HEK293 (cell line): ENCODE data around the gene EDARADD.

Experiments
- CTCF ChIA-PET: fragments of 350-600 bp; formaldehyde crosslinking; extraction: SDS; loops from one replicate; lab custom pipeline; 2021; ENCODE audit warnings: antibody characterized with exemption; lab: Yijun Ruan, JAX
- POLR2A ChIA-PET: fragments of 300-600 bp; formaldehyde crosslinking; extraction: SDS; loops from one replicate; lab custom pipeline; 2020; ENCODE audit warnings: antibody characterized with exemption, inconsistent platforms; lab: Yijun Ruan, JAX
- H3K27ac ChIP-seq: fragments of 200-500 bp; sonication (Bioruptor generic); 2 replicates; pipeline ENCODE4 v1.5.1; 2014; ENCODE audit warnings: low read depth, low read length, control low read depth, inconsistent platforms; ENCODE audit errors: extremely low read depth
- H3K36me3 ChIP-seq, 2 experiments: fragments of 200-500 bp in 1 of 2; sonication (Bioruptor generic) in 1 of 2; 1 replicate in 1 of 2; 2 replicates in 1 of 2; pipeline ENCODE4 v1.5.1; 2014 to 2017; ENCODE audit warnings: inconsistent platforms in 2 of 2, low read length in 2 of 2; ENCODE audit not compliant: control insufficient read depth in 2 of 2, insufficient read depth in 1 of 2
- H3K4me1 ChIP-seq: fragments of 200-500 bp; sonication (Bioruptor generic); 2 replicates; pipeline ENCODE4 v1.5.1; 2014; ENCODE audit warnings: mild to moderate bottlenecking, low read length, inconsistent platforms; ENCODE audit not compliant: control insufficient read depth, insufficient read depth
- H3K4me3 ChIP-seq: 2 replicates; pipeline ENCODE4 v1.5.1; 2011; ENCODE audit warnings: low read depth, mild to moderate bottlenecking, control low read depth, low read length, moderate library complexity
- H3K9me3 ChIP-seq: fragments of 200-500 bp; sonication (Bioruptor generic); 2 replicates; pipeline ENCODE4 v1.5.1; 2014; ENCODE audit warnings: low read depth, low read length, inconsistent platforms; ENCODE audit not compliant: control insufficient read depth, insufficient read depth
- GLI2 ChIP-seq: fragments of 450-650 bp; formaldehyde crosslinking; IDR thresholded peaks from 2 replicates; pipeline ENCODE4; 2017; ENCODE audit warnings: missing biosample characterization, missing genetic modification characterization, low read depth, borderline replicate concordance
- GLIS1 ChIP-seq: fragments of 450-650 bp; formaldehyde crosslinking; IDR thresholded peaks from 2 replicates; pipeline ENCODE4 v1.5.1; 2016; ENCODE audit warnings: missing biosample characterization, missing genetic modification characterization
- SCRT1 ChIP-seq: fragments of 450-650 bp; formaldehyde crosslinking; IDR thresholded peaks from 2 replicates; pipeline ENCODE4 v1.5.1; 2016; ENCODE audit warnings: missing biosample characterization, missing genetic modification characterization, borderline replicate concordance
- SCRT2 ChIP-seq: fragments of 450-650 bp; formaldehyde crosslinking; IDR thresholded peaks from 2 replicates; pipeline ENCODE4 v1.5.1; 2016; ENCODE audit warnings: missing biosample characterization, missing genetic modification characterization
- SP3 ChIP-seq: fragments of 450-650 bp; formaldehyde crosslinking; IDR thresholded peaks from 2 replicates; pipeline ENCODE4 v1.5.1; 2016; ENCODE audit warnings: missing biosample characterization, missing genetic modification characterization
- TRIM28 ChIP-seq: IDR thresholded peaks from 2 replicates; pipeline ENCODE4 v1.6.1; 2011; ENCODE audit warnings: low read length, control low read depth, borderline replicate concordance
- ZFP69B ChIP-seq: fragments of 450-650 bp; formaldehyde crosslinking; IDR thresholded peaks from 2 replicates; pipeline ENCODE4 v1.5.1; 2016; ENCODE audit warnings: missing biosample characterization, missing genetic modification characterization
- ZNF146 ChIP-seq: fragments of 450-650 bp; formaldehyde crosslinking; IDR thresholded peaks from 2 replicates; pipeline ENCODE4 v1.5.1; 2016; ENCODE audit warnings: missing biosample characterization, missing genetic modification characterization
- ZNF184 ChIP-seq: fragments of 450-650 bp; IDR thresholded peaks from 2 replicates; pipeline ENCODE4 v1.5.1; 2018; ENCODE audit warnings: missing biosample characterization, mild to moderate bottlenecking, missing genetic modification characterization
- ZNF202 ChIP-seq: fragments of 450-650 bp; formaldehyde crosslinking; IDR thresholded peaks from 2 replicates; pipeline ENCODE4 v1.5.1; 2016; ENCODE audit warnings: missing biosample characterization, missing genetic modification characterization, borderline replicate concordance
- ZNF302 ChIP-seq: fragments of 450-650 bp; formaldehyde crosslinking; IDR thresholded peaks from 2 replicates; pipeline ENCODE4 v1.5.1; 2016; ENCODE audit warnings: missing biosample characterization, missing genetic modification characterization, low read depth
- ZNF350 ChIP-seq: fragments of 450-650 bp; formaldehyde crosslinking; IDR thresholded peaks from 2 replicates; pipeline ENCODE4 v1.5.0; 2017; ENCODE audit warnings: missing biosample characterization, mild to moderate bottlenecking, missing genetic modification characterization
- ZNF404 ChIP-seq: fragments of 450-650 bp; formaldehyde crosslinking; IDR thresholded peaks from 2 replicates; pipeline ENCODE4 v1.5.1; 2017; ENCODE audit warnings: missing biosample characterization, missing genetic modification characterization
- ZNF423 ChIP-seq: fragments of 450-650 bp; formaldehyde crosslinking; IDR thresholded peaks from 2 replicates; pipeline ENCODE4 v1.5.1; 2016; ENCODE audit warnings: missing biosample characterization, missing genetic modification characterization
- ZNF433 ChIP-seq: fragments of 450-650 bp; formaldehyde crosslinking; IDR thresholded peaks from 2 replicates; pipeline ENCODE4 v1.5.1; 2016; ENCODE audit warnings: missing biosample characterization, missing genetic modification characterization, low read depth
- ZNF549 ChIP-seq: fragments of 450-650 bp; IDR thresholded peaks from 2 replicates; pipeline ENCODE4 v1.5.1; 2018; ENCODE audit warnings: missing biosample characterization, missing genetic modification characterization, mild to moderate bottlenecking, inconsistent platforms, moderate library complexity
- ZNF558 ChIP-seq: fragments of 450-650 bp; formaldehyde crosslinking; IDR thresholded peaks from 2 replicates; pipeline ENCODE4 v1.5.1; 2016; ENCODE audit warnings: missing biosample characterization, missing genetic modification characterization
- ZNF596 ChIP-seq: fragments of 450-650 bp; IDR thresholded peaks from 2 replicates; pipeline ENCODE4 v1.5.0; 2018; ENCODE audit warnings: missing biosample characterization, mild to moderate bottlenecking, missing genetic modification characterization, moderate library complexity
- ZNF600 ChIP-seq: fragments of 450-650 bp; formaldehyde crosslinking; IDR thresholded peaks from 2 replicates; pipeline ENCODE4 v1.5.1; 2016; ENCODE audit warnings: missing biosample characterization, missing genetic modification characterization
- ZNF701 ChIP-seq: fragments of 450-650 bp; formaldehyde crosslinking; IDR thresholded peaks from 2 replicates; pipeline ENCODE4 v1.5.1; 2016; ENCODE audit warnings: missing biosample characterization, missing genetic modification characterization
- ZSCAN23 ChIP-seq: fragments of 450-650 bp; formaldehyde crosslinking; IDR thresholded peaks from 2 replicates; pipeline ENCODE4 v1.5.1; 2016; ENCODE audit warnings: missing biosample characterization, missing genetic modification characterization
- ZSCAN30 ChIP-seq: fragments of 450-650 bp; IDR thresholded peaks from 2 replicates; pipeline ENCODE4 v1.5.1; 2018; ENCODE audit warnings: missing biosample characterization, mild to moderate bottlenecking, missing genetic modification characterization, moderate library complexity
- TF ChIP-seq, protein P1 (sequence below): fragments of 450-650 bp; formaldehyde crosslinking; IDR thresholded peaks from 2 replicates; pipeline ENCODE4 v1.5.1; 2016; ENCODE audit warnings: missing biosample characterization, missing genetic modification characterization
- TF ChIP-seq, protein P2 (sequence below): fragments of 450-650 bp; formaldehyde crosslinking; IDR thresholded peaks from 2 replicates; pipeline ENCODE4 v1.5.1; 2017; ENCODE audit warnings: missing biosample characterization, mild to moderate bottlenecking, missing genetic modification characterization, moderate library complexity
- TF ChIP-seq, protein P3 (sequence below): fragments of 450-650 bp; formaldehyde crosslinking; IDR thresholded peaks from 2 replicates; pipeline ENCODE4 v1.5.1; 2016; ENCODE audit warnings: missing biosample characterization, missing genetic modification characterization, borderline replicate concordance

Gene EDARADD

DNA sequence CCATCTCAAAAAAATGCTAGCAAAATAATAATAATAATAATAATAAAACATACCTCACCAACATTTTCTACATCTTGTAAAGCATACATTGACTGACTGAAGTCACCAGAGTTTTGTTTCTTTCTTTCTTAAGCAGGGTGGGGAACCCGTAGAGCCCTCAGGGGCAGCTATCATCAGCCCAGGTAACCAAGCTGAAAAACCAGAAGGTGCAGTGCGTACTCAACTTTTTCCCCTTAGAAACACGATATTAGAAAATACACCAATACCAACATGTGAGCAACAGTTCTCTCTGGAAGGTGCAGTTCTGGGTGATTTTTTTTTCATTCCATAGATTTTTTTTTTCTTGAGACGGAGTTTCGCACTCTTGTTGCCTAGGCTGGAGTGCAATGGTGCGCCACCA lies 75.4 kb downstream of the EDARADD start:
- H3K27ac ChIP-seq, result no peak overlapping the region
- CTCF ChIA-PET, result interaction anchor here (0.7 kb wide), 2 partner anchors 15 to 358 kb away, joined by 4 read pairs; no protein-coding TSS in a partner anchor

DNA sequence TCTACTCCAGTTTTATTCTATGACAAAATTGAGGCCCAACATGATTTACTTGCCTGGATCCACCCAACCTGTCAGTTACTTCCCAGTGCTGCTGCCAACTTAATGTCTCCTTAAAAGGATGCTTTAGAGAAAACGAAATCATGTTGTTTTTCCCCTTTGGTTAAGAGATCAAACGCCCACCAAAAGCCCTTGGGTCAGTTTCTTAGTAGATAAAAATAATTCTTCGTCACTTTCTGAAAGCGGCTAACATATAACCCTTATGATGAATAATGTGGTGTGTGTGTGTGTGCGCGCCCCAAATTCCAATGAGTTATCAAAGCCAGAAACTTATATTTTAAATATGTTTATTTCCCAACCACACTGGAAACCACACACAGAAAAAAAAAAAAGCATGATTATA lies 77.0 kb downstream of the EDARADD start:
- Histone ChIP-seq H3K9me3 (no peaks in the 10 kb centered on the region), H3K4me3 (no peak overlapping the region), H3K27ac (no peak overlapping the region), H3K4me1 (peaks cover 30% of the 10 kb centered on the region), H3K36me3 (no peaks in the 10 kb centered on the region; a peak in 1 of 3 replicates)
- no peak for TF ChIP-seq ZNF146 (tag by site-specific recombination)
- TF ChIP-seq ZNF549 (tag by site-specific recombination), result no peak
- TF ChIP-seq TRIM28, result no peak
- no peak for TF ChIP-seq SP3 (tag by site-specific recombination)
- TF ChIP-seq ZNF184 (tag by site-specific recombination), result 0 out of 2 replicates have a peak, but pooled peaks have one; percentile 6
- ChIA-PET POLR2A (no interaction called here), CTCF (interaction anchor here (0.6 to 1.3 kb wide), 2 partner anchors 89 to 339 kb away, joined by 3 to 4 read pairs; no protein-coding TSS in a partner anchor)

More for the DNA sequence above, 75.4 kb downstream of the EDARADD start:
- no peaks in the 10 kb centered on the region for H3K9me3 ChIP-seq
- no peak overlapping the region for H3K4me3 ChIP-seq
- POLR2A ChIA-PET, result no interaction called here
- H3K4me1 ChIP-seq, result peaks cover 30% of the 10 kb centered on the region
- TF ChIP-seq ZFP69B (tag by site-specific recombination) (no peak), SCRT1 (tag by site-specific recombination) (0 out of 2 replicates have a peak, but pooled peaks have one; percentile 11), SCRT2 (tag by site-specific recombination) (0 out of 2 replicates have a peak, but pooled peaks have one; percentile 39)
- H3K36me3 ChIP-seq, result no peaks in the 10 kb centered on the region; a peak in 1 of 3 replicates

DNA sequence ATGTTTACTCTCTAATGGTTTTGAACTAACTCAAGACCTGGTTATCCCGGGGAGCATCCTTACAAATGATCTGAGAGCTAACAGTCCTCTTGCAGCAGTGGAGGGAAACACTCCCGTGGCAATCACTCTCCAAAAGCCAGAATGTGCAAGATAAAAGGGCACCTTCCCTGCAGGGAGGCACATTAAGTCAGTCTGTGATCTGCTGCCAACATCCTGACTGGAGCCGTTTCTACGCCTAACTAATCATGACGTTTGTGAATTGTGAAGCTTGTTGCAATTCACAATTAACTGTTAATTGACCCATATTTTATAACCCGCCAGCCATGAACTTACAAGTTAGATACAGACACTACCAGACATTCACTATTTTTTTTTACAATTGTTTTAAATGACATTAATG lies 77.6 kb downstream of the EDARADD start:
- H3K9me3 ChIP-seq, result no peaks in the 10 kb centered on the region
- H3K4me1 ChIP-seq, result peaks cover 30% of the 10 kb centered on the region
- CTCF ChIA-PET, result interaction anchor here (0.6 to 2.4 kb wide), 4 partner anchors 9 to 339 kb away, joined by 3 to 15 read pairs (median 4); no protein-coding TSS in a partner anchor
- no peak overlapping the region for H3K4me3 ChIP-seq
- peak overlapping the region; percentile 38 for H3K27ac ChIP-seq
- POLR2A ChIA-PET, result no interaction called here
- no peaks in the 10 kb centered on the region; a peak in 1 of 3 replicates for H3K36me3 ChIP-seq
- TF ChIP-seq ZNF596 (tag by site-specific recombination) (peak; percentile 76), ZNF350 (tag by site-specific recombination) (no peak), ZNF404 (tag by site-specific recombination) (no peak), ZNF701 (no peak), ZSCAN23 (tag by site-specific recombination) (peak; percentile 95), GLI2 (peak; percentile 81; the same call in 1 of the 2 replicates), ZSCAN30 (peak; percentile 96), ZNF433 (tag by site-specific recombination) (no peak), GLIS1 (tag by site-specific recombination) (peak; percentile 93), ZNF202 (tag by site-specific recombination) (no peak), ZNF558 (peak; percentile 62), ZNF302 (no peak), ZNF423 (peak; percentile 45; the same call in 1 of the 2 replicates), ZNF600 (tag by site-specific recombination) (peak; percentile 93)
- TF ChIP-seq, protein P1, sequence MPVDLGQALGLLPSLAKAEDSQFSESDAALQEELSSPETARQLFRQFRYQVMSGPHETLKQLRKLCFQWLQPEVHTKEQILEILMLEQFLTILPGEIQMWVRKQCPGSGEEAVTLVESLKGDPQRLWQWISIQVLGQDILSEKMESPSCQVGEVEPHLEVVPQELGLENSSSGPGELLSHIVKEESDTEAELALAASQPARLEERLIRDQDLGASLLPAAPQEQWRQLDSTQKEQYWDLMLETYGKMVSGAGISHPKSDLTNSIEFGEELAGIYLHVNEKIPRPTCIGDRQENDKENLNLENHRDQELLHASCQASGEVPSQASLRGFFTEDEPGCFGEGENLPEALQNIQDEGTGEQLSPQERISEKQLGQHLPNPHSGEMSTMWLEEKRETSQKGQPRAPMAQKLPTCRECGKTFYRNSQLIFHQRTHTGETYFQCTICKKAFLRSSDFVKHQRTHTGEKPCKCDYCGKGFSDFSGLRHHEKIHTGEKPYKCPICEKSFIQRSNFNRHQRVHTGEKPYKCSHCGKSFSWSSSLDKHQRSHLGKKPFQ (tag by site-specific recombination), result peak; percentile 40; the same call in 1 of the 2 replicates
- TF ChIP-seq, protein P2, sequence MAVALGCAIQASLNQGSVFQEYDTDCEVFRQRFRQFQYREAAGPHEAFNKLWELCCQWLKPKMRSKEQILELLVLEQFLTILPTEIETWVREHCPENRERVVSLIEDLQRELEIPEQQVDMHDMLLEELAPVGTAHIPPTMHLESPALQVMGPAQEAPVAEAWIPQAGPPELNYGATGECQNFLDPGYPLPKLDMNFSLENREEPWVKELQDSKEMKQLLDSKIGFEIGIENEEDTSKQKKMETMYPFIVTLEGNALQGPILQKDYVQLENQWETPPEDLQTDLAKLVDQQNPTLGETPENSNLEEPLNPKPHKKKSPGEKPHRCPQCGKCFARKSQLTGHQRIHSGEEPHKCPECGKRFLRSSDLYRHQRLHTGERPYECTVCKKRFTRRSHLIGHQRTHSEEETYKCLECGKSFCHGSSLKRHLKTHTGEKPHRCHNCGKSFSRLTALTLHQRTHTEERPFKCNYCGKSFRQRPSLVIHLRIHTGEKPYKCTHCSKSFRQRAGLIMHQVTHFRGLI (tag by site-specific recombination), result no peak
- TF ChIP-seq, protein P3, sequence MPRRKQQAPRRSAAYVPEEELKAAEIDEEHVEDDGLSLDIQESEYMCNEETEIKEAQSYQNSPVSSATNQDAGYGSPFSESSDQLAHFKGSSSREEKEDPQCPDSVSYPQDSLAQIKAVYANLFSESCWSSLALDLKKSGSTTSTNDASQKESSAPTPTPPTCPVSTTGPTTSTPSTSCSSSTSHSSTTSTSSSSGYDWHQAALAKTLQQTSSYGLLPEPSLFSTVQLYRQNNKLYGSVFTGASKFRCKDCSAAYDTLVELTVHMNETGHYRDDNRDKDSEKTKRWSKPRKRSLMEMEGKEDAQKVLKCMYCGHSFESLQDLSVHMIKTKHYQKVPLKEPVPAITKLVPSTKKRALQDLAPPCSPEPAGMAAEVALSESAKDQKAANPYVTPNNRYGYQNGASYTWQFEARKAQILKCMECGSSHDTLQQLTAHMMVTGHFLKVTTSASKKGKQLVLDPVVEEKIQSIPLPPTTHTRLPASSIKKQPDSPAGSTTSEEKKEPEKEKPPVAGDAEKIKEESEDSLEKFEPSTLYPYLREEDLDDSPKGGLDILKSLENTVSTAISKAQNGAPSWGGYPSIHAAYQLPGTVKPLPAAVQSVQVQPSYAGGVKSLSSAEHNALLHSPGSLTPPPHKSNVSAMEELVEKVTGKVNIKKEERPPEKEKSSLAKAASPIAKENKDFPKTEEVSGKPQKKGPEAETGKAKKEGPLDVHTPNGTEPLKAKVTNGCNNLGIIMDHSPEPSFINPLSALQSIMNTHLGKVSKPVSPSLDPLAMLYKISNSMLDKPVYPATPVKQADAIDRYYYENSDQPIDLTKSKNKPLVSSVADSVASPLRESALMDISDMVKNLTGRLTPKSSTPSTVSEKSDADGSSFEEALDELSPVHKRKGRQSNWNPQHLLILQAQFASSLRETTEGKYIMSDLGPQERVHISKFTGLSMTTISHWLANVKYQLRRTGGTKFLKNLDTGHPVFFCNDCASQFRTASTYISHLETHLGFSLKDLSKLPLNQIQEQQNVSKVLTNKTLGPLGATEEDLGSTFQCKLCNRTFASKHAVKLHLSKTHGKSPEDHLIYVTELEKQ (tag by site-specific recombination), result peak; percentile 90; the same call in 1 of the 2 replicates
